DMS114 treated with DMSO at 0.1 percent for 48 hours (cell line): ENCODE results near the gene TET3.

Experiments used
- DNase-seq: peaks from one replicate; lab custom pipeline; 2025; ENCODE audit not compliant: unreplicated experiment; lab: John Stamatoyannopoulos, UW

The TET3 gene

DNA sequence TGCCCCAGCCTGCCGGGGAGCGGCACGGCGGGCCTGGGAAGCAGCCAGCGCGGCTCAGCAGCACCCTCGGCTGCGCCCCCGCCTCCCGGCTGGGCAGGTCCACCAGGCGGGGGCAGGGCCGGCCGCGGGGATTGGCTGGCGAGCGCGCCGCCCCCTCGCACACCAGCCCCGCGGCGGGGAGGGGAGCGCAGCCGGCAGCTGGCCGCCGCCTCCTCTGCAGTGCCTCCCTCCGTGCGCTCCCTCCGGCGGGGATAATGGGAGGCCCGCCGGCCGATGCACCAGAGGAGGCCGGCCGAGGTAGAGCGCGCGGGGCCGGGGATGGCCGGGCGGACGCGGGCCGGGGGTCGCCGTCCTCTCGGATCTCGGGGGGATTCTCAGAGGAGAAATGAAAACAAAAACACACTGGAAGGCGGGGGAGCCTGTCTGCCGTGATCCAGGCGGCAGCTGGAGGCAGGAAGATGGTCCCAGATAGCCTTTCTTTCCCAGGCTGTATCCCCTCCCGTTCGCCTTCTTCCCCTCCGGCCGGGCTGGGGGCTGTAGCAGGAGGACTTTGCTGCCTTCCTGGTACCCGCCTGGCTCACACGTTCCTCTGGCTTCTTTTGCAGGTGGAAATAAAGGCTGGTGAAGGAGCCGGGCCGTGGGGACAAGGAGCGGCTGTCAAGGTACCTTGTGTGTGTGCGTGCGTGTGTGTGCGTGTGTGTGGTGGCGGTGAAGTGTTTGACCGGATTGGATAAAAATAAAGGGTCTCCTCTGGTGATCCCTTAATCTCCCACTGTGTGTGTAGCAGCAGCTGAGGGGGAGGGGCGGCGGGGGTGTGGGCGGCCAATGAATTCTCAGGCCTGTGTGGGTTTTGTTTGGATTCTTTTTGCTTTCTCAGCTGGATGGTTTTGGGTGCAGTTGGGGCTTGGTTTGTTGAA, 18.1 kb downstream of the TET3 start:
- peak; percentile 50 for DNase-seq

GRCh38 chr2:74003494-74004211, 18.9 kb downstream of the TET3 start:
- DNase-seq, result no peak

DNA sequence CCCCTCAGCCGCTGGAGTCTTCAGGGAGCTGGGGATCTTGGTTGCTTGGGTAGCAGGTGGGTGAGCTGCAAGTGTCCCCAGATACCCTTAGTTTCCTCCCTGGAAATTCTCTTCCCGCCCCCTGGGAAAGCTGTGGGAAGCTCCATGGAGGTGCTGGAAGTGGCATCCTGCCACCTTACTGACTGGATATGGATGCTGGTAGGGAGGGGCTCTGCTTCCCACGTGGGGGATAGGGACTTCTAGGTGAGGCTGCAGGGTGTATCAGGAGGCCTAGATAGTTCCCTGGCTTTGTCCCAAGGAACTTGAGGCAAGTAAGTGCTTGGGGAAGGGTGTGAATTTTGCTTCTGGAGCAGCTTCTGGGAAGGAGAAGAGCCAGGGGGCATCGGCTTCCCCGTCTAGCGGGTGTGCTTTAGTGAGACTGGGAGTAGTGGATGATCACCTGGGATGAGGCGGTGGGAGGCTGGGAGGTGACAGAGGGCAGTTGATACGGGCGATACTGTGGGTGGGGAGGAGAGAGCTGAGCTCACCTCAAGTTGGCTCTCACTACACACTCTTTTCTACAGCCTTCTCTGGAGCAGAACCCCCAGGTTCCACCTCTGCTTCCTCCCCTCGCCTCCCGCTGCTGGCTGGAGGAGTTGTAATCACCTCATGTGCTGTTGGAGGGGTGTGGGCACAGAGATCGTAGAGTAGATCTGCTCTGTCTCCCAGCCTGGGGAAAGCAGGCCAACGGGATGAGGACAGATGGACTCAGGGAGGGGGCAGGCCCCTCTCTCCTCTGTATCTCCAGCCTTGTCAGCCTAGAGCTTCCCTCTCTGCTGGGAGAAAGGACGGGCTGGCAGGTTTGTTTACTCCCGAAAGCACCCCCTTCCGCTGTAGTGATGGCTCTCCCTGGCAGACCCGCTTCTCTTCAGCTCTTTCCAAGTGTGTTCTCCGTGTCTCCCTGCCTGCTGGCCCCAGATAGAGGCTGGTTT, 19.8 kb downstream of the TET3 start:
- no peak for DNase-seq

- DNase-seq, result no peak
Measured at GRCh38 chr2:74005786-74006185, 21.1 kb downstream of the TET3 start.

DNA sequence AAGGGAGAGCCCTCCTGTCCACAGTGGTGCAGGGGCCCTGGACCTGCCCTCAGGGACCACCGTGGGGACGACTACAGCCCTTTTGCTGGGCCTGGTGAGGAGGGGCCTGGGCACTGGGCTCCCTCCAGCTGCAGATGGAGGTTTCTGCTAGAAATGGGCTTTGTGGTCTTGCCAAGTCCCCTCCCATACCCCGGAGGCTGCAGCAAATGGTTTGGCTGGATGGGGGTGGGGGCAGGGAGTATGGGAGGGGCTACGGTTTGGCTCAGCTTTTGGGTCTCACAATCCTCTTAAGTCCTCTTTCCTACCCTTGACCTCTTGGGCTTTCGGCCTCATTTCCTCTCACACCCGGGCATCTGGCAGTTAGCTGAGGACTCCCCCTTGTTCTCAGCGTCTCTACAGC, 21.7 kb downstream of the TET3 start:
- DNase-seq, result no peak

DNA sequence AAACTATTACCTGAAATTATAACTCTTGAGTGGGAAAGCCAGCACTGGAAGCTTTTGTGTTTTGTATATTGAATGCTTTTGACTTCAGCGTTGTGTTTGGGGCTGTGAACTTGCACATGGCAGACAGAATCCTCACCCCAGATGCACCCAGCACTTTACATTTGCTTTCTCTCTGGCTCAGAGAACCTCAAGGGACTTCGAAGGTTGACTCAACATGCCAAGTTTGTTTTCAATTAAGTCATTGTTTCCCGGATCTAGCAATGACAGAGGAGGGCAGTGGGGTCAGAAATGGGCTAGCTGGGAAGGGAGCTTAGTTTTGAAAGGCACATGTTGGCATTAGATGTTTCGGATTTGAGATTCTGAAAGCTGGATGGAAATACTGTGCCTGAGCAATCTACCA, 22.4 kb downstream of the TET3 start:
- DNase-seq, result no peak

DNA sequence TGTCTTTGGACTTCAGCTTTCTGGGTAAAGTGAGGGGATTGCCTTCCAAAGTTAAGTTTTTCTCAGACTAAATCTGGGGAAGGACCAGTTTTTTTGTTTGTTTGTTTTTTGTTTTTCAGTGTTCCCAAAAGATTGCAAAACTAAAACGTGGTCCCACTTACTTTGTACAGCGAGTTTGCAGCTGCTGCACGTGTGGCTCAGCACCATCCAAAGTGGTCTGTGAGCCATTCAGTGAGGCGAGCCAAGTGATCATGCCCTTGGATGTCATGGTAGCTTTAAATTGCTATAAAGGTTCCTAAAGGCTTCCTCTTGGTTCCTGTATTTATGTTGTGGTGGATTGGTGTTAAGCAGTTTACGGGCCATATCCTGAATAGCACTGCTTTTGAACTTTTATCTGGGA, 23.0 kb downstream of the TET3 start:
- no peak for DNase-seq

DNA sequence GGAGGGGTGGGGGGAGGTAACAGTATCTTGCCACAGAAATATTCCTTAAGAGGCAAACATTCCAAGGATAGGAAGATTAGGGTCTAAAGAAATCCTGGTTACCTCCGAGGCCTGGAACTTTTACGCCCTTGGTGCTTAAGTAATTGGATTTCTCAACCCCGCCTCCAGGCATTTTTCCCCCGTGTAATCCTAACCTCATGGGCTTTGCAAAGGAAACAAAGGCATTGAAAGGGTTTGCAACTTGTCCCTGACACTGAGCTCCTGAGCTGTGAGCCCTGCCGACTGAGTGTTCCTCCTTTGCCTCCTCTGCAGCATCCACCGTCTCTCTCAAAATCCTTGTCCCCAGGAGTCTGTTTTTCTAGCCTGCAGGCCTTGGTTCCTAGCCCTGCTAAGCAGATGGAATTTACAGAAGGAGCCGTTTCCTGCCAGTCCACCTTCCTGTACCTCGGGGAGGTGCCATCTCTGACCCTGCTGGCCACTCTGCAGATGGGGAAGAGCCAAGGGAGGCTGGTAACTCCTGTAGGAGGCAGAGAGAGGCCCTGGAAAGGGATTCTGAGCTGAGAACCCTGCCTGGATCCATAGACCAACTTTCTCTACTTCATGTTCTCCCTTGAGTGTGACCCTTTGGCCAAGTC, 24.2 kb downstream of the TET3 start:
- DNase-seq, result no peak

DNA sequence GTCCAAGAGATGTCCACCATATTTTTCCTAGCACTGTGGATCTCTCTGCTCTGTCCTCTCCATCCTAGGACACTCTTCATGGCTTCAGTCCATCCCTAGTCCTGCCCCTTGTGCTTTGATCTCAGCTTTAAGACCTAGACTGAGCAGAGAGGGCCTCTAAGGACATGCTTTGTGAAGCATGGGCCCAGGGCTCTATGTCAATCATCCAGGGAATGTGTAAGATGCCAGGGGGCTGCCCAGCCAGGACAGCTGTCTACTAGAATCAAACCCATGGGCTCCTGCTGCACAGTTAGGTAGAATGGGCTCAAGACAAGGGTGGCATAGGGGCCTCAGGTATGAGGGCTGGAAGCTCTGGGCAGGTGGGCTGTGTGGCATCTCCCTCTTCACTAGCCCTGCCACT, 24.9 kb downstream of the TET3 start:
- no peak for DNase-seq

GRCh38 chr2:74010087-74010541, 25.4 kb downstream of the TET3 start:
- no peak for DNase-seq

GRCh38 chr2:74011246-74011645, 26.5 kb downstream of the TET3 start:
- DNase-seq, result no peak

DNA sequence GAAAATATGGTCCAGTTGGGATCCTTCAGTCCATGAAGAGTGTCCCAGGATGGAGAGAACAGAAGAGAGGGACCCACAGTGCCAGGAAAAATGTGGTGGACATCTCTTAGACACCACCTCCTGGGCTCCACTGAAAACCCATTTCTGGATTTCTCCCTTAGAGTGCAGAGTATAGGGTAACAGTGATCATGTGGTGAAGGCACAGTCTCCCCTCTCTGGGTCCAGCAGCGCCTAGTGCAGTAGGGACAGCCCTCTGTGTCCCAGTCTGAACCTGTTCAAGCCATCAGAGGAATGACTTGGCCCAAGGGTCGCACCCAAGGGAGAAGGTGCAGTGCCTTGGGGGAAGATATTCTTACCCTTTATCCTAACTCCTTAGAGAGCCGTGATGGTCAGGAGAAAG, 30.1 kb downstream of the TET3 start:
- no peak for DNase-seq

DNA sequence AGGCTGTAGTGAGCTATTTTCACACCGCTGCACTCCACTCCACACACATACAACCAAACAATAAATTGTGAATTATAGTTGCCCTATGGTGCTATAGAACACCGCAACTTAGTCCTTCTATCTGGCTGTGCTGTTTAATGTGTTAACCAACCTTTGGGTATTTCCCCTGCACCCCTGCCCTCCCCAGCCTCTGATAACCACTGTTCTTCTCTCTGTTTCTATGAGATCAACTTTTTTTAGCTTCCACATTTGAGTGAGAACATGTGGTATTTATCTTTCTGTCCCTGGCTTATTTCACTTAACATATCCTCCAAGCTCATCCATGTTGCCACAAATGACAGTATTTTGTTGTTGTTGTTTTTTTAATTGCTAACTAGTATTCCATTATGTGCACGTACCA, 32.5 kb downstream of the TET3 start:
- no peak for DNase-seq

DNA sequence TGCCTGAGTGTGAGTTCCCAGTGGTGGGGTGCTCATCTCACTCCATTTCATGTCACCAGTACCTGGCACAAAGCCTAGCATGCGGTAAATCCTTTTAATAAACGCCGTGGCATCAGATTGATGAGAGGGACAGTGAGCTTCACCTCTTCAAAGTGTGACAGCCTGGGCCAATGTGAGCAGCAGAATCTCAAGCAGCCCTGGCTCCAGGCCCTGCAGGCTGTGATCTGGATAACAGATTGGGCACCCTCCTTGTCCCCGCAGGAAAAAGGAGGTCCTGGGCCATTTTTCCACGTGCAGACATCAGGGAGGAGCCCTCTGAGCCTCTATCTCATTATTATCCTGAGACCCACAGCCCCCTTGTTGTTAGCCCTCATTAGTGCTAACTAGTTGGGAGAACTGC, 34.8 kb downstream of the TET3 start:
- no peak for DNase-seq

DNA sequence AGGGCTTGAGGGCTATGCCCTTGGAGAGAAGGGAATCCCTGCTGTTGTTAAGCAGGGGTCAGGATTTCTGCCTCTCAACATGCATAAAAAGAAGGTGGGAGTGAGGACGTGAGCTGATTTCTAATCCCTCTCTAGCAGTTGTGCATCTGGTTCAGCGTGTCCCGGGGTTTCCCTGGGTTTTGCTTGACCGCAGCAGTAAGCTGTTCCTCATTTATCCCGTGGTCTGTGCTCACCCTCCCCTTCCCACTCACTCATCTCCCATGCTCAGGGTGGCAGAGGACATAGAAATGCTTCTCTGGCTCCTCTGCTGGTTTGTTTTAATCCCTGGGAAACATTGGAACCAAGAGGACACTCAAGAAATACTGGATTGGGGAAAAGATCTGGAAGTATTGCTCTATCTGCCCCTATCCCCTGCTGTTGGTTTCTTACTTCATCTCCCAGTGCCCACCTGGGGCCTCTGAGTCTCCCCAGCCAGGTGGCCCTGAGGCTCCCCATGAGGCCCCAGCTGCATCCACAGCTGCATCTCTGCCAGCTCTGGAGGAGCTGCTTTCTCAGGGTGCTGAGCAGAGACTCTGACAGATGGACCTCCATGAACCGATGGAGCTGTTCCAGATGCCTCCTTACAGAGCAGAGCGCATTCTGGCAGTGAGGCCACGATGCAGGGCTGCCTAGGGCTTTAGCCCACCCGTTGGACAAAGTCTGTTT, 36.1 kb downstream of the TET3 start:
- DNase-seq, result no peak

GRCh38 chr2:74021407-74021755, 36.7 kb downstream of the TET3 start:
- no peak for DNase-seq

GRCh38 chr2:74024216-74024615, 39.5 kb downstream of the TET3 start:
- no peak for DNase-seq

GRCh38 chr2:74025971-74026612, 41.4 kb downstream of the TET3 start:
- no peak for DNase-seq

DNA sequence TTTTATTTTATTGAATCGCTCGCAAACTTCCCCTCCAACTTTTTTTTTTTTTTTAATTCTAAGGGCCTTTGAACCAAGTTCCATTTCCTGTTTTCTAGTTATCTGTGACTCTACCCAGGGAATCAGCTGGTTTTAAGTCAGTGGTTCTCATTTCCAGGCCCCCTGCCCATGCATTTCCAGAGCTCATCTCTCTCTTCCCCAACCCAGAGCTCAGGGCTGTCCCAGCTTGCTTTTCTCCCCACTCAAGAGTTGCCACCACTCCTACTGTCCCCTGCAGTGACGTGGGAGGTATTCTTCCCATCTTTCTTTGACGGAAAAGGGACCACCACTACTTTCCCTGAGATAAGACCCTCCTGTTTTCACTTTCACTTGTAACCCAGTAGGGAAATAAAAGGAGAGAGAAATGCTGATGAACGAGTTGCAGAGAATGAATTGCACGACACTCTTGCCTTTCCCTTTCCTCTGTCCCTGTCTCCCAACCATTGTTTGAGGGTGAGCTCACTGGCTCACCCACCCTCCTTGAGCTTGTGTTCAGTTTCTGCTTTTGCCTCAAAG, 42.1 kb downstream of the TET3 start:
- DNase-seq, result no peak
